Type B pancreatic cell (in vitro differentiated cells): ENCODE measurements around the gene TMCC1. TPM values are rescaled to one million over a fixed set of nuclear protein-coding genes. Genes with fewer than 3 reads are reported as not detected.
"Not testable (repeated sequence)": the region's sequence is repeated elsewhere in the genome, so short reads cannot be mapped to it uniquely, and the experiment has no call there.

Source experiments
- DNase-seq: peaks from one replicate; pipeline ENCODE4 v3.0.0; 2021; ENCODE audit warnings: mixed read lengths; ENCODE audit not compliant: unreplicated experiment; ENCODE audit errors: extremely low spot score
- H3K27ac Mint-ChIP-seq: 2 replicates; pipeline ENCODE4 v1.8.0; 2021; ENCODE audit warnings: mild to moderate bottlenecking, mixed read lengths
- H3K27me3 Mint-ChIP-seq: 2 replicates; pipeline ENCODE4 v1.8.0; 2021; ENCODE audit warnings: mixed read lengths
- H3K36me3 Mint-ChIP-seq: 2 replicates; pipeline ENCODE4 v1.8.0; 2021; ENCODE audit warnings: mixed read lengths
- H3K4me1 Mint-ChIP-seq: one replicate; pipeline ENCODE4 v1.8.0; 2021; ENCODE audit warnings: mixed read lengths; ENCODE audit not compliant: unreplicated experiment
- H3K4me3 Mint-ChIP-seq: 2 replicates; pipeline ENCODE4 v1.8.0; 2021; ENCODE audit warnings: mild to moderate bottlenecking, mixed read lengths
- H3K9me3 Mint-ChIP-seq: 2 replicates; pipeline ENCODE4 v1.8.0; 2021; ENCODE audit warnings: mixed read lengths
- total RNA-seq: library from RNA; stranded (reverse); gene quantifications from 2 replicates; pipeline ENCODE4 v1.2.1, GENCODE V29; 2021; ENCODE audit warnings: low replicate concordance
- TF ChIP-seq, protein P1 (sequence below): fragments of 200-600 bp; sonication (generic); conservative IDR thresholded peaks from 2 replicates; pipeline ENCODE4 v1.5.0; 2021; ENCODE audit warnings: antibody characterized with exemption, mild to moderate bottlenecking

TMCC1 gene
- total RNA-seq, 1 donor from 2014 or later: 46.9 TPM

DNA sequence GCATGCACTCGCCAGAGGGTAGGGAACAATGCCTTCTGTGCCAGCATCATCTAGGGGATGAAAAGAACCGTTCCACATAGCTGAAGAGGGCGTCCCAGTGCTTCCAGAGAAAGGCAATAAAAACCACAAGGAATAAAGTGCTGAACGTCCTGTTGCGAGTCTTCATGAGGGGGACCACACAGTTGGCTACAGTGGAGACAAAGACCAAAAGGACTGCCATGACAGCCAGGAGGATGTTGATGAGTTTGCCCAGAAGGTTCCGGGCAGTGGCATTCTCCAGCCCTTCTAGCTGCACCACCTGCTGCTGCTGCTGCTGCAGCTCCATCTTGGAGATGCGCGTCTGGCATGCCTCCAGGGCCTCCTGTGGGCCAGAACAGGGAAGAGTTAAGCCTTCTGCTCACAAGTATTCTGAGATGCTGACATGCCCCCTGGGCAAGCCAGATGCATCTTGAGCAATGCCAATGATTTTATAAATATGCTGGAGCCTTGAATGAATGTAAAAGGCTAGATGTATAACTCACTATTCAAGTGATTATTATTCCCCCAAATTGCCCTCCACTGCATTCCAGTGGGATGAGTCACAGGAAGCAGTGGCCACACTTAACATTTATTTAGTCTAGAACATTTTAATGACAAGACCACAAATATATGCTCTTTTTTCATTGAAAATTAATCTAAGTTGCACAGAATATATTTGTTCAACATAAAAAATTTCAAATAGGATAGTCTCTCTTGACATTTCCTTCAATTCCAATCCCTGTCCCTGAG is 241.9 kb downstream of the TMCC1 start:
- DNase-seq: no peak
- peak overlapping the region; percentile 23 for H3K27ac Mint-ChIP-seq
- no peaks in the 10 kb centered on the region for H3K27me3 Mint-ChIP-seq
- TF ChIP-seq, protein P1, sequence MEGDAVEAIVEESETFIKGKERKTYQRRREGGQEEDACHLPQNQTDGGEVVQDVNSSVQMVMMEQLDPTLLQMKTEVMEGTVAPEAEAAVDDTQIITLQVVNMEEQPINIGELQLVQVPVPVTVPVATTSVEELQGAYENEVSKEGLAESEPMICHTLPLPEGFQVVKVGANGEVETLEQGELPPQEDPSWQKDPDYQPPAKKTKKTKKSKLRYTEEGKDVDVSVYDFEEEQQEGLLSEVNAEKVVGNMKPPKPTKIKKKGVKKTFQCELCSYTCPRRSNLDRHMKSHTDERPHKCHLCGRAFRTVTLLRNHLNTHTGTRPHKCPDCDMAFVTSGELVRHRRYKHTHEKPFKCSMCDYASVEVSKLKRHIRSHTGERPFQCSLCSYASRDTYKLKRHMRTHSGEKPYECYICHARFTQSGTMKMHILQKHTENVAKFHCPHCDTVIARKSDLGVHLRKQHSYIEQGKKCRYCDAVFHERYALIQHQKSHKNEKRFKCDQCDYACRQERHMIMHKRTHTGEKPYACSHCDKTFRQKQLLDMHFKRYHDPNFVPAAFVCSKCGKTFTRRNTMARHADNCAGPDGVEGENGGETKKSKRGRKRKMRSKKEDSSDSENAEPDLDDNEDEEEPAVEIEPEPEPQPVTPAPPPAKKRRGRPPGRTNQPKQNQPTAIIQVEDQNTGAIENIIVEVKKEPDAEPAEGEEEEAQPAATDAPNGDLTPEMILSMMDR: no peak
- peaks cover 10% of the 10 kb centered on the region for H3K36me3 Mint-ChIP-seq
- H3K9me3 Mint-ChIP-seq: no peaks in the 10 kb centered on the region
- peaks cover 43% of the 10 kb centered on the region for H3K4me1 Mint-ChIP-seq
- H3K4me3 Mint-ChIP-seq: no peak overlapping the region

DNA sequence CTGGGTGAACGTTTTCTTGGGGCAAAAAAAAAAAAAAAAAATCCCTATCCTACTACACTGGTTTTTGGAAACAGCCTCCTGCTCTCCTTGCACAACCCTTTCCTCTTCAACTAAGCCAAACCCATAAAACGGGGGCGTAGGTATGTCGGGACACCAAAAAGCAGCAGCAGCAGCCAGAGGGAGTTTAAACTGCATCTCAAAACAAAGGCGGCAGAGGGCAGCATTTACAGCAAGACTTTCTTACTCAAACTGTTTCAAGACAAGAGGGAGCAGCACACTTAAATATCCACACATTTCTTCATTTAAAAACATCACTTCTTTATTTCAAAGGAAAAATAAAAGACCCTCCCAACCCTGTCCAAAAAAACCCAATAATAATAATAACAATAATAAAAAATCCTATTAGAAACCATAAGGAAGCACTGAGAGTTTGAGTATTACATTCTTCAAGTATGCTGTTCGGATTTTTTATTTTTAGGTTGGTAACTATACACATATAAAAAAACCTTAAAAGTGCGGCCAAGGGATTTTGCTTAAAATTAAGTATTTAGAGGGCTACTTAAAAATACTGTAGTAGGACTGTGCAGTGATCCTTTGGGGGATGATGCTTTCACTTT is 243.1 kb downstream of the TMCC1 start:
- H3K27ac Mint-ChIP-seq: peak overlapping the region; percentile 73
- peaks cover 34% of the 10 kb centered on the region for H3K4me1 Mint-ChIP-seq
- peak overlapping the region; percentile 60 for H3K4me3 Mint-ChIP-seq
- peaks cover 10% of the 10 kb centered on the region for H3K36me3 Mint-ChIP-seq
- TF ChIP-seq, protein P1: peak; percentile 82
- H3K27me3 Mint-ChIP-seq: no peaks in the 10 kb centered on the region
- peaks cover 1% of the 10 kb centered on the region for H3K9me3 Mint-ChIP-seq
- DNase-seq: no peak

DNA sequence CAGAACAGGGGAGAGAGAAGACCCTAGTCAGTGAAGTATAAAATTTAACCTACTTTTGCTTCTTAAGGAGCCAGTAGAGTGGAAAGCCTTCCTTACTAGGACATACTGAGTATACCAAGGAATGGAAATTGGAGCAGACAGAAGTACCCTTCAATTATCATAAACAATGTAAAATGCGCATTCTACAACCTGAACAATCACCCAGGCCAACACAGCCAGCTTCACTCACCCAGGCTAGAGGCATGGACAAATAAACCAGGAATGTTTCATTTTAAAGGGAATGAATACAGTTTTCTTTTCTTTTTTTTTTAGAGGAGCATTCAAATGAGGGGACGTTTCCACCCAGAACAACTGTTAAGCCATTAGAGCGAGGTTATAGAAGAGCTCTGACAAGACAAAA is 245.1 kb downstream of the TMCC1 start:
- Mint-ChIP-seq H3K9me3 (peaks cover 5% of the 10 kb centered on the region), H3K4me1 (peaks cover 40% of the 10 kb centered on the region), H3K36me3 (no peaks in the 10 kb centered on the region), H3K27me3 (no peaks in the 10 kb centered on the region), H3K4me3 (no peak overlapping the region), H3K27ac (no peak overlapping the region)
- TF ChIP-seq, protein P1: no peak
- DNase-seq: no peak

DNA sequence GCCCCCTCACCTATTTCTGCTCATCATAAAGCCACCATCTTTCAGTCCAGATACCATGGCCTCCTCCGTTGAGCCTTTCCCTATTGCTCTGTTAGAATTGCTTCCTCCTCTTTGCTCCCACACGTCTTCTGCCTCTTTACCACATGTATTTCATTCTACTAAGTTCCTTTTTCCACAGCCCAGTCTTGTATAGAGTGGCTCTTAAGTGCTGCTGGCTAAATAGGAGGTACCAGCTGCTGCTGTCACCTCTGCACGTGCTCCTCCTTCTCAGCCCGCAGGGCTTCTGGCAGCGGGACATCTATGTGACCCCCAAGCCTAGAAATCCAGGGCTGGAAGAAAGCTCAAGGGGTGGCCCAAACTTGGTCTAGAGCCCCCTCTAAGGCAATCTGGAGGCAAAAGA is 248.2 kb downstream of the TMCC1 start:
- H3K27me3 Mint-ChIP-seq: no peaks in the 10 kb centered on the region
- H3K4me3 Mint-ChIP-seq: peak overlapping the region; percentile 26
- H3K36me3 Mint-ChIP-seq: no peaks in the 10 kb centered on the region
- peaks cover 27% of the 10 kb centered on the region for H3K4me1 Mint-ChIP-seq
- no peak for DNase-seq
- H3K9me3 Mint-ChIP-seq: peaks cover 5% of the 10 kb centered on the region
- TF ChIP-seq, protein P1: no peak
- H3K27ac Mint-ChIP-seq: peak overlapping the region; percentile 77

DNA sequence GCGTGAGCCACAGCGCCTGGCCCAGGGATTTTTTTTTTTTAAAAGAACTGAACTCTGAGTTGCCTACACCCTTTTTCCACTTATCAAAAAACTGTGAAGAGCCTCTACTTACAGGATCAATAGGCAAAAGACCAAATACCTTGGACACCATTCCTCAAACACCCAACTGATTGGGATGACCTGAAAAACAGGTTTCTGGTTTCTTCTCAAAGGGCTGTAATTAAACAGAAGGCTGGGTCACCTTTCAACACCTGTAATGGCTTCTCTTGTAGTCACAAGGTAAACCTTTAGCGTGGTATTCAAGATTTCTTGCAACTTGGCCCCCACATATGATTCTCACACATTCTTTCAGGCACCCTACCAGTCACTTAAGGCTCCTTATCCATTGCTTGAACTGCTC is 248.7 kb downstream of the TMCC1 start:
- Mint-ChIP-seq H3K4me3 (peak overlapping the region; percentile 26), H3K36me3 (no peaks in the 10 kb centered on the region), H3K27me3 (no peaks in the 10 kb centered on the region), H3K9me3 (peaks cover 5% of the 10 kb centered on the region), H3K4me1 (peaks cover 24% of the 10 kb centered on the region), H3K27ac (peak overlapping the region; percentile 77)
- TF ChIP-seq, protein P1: no peak
- DNase-seq: no peak

DNA sequence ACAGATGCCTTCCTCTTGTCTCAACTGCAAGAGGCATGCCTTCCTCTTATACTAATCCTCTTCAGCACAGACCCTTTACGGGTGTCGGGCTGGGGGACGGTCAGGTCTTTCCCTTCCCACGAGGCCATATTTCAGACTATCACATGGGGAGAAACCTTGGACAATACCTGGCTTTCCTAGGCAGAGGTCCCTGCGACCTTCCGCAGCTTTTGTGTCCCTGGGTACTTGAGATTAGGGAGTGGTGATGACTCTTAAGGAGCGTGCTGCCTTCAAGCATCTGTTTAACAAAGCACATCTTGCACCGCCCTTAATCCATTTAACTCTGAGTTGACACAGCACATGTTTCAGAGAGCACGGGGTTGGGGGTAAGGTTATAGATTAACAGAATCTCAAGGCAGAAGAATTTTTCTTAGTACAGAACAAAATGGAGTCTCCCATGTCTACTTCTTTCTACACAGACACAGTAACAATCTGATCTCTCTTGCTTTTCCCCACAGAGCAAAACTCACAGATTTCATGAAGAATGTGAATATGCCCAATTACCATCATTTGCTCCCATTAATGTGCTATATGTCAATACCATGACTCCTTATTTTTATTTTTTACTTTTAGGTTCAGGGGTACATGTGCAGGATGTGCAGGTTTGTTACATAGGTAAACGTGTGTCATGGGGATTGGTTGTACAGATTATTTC is 251.8 kb downstream of the TMCC1 start:
- not testable (repeated sequence) for H3K9me3 Mint-ChIP-seq, H3K27me3 Mint-ChIP-seq, H3K36me3 Mint-ChIP-seq, DNase-seq
- Mint-ChIP-seq H3K4me1 (peaks cover 15% of the 10 kb centered on the region), H3K4me3 (peak overlapping the region; percentile 69), H3K27ac (peak overlapping the region; percentile 92)

DNA sequence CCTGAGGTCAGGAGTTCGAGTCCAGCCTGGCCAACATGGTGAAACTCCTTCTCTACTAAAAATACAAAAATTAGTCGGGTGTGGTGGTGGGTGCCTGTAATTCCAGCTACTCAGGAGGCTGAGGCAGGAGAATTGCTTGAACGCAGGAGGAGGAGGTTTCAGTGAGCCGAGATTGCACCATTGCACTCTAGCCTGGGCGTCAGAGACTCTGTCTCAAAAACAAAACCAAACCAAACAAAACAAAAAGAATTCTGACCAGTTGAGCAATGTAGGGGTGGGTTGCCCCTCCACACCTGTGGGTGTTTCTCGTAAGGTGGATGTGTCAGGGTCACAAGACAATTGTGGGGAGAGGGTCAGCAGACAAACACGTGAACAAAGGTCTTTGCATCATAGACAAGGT is 252.5 kb downstream of the TMCC1 start:
- not testable (repeated sequence) for H3K27me3 Mint-ChIP-seq, H3K36me3 Mint-ChIP-seq, DNase-seq, H3K9me3 Mint-ChIP-seq
- Mint-ChIP-seq H3K4me3 (peak overlapping the region; percentile 53), H3K4me1 (peaks cover 15% of the 10 kb centered on the region), H3K27ac (peak overlapping the region; percentile 92)
